Adrenal gland (tissue), 5 donors: ENCODE results near the gene MEIS3.

Experiments used
- CTCF ChIP-seq, 6 experiments: fragments of 450-650 bp in 4 of 6; fragments of 200-600 bp in 2 of 6; sonication (generic) in 1 of 6; IDR thresholded peaks; 1 replicate in 5 of 6; 2 replicates in 1 of 6; pipeline versions ENCODE4 v1.5.1 to v1.8.0; 2016 to 2021; ENCODE audit warnings: antibody characterized with exemption in 6 of 6, mild to moderate bottlenecking in 2 of 6, moderate library complexity in 1 of 6
- POLR2A ChIP-seq, 2 donors: fragments of 450-650 bp; IDR thresholded peaks; one replicate each; pipeline ENCODE4 v1.6.1; 2017; ENCODE audit warnings: antibody characterized with exemption in 2 of 2, mild to moderate bottlenecking in 2 of 2, moderate library complexity in 1 of 2
- donor health status: DM: no; HTN: no; CAD: no.

GRCh38 chr19:47379381-47379938 is 39.9 kb downstream of the MEIS3 start:
- TF ChIP-seq CTCF (IDR thresholded peaks at IDR 0.05) (no peak), POLR2A (IDR thresholded peaks at IDR 0.05) (no peak)
